Gastrocnemius medialis (tissue), 4 donors: ENCODE results near the gene GPAT3.

Source experiments
- POLR2A ChIP-seq, 2 donors: fragments of 450-650 bp; IDR thresholded peaks; one replicate each; pipeline ENCODE4 v1.6.1; 2017; ENCODE audit warnings: antibody characterized with exemption in 2 of 2, mild to moderate bottlenecking in 2 of 2, moderate library complexity in 2 of 2
- TF ChIP-seq, protein P1 (sequence below), 5 experiments: fragments of 450-650 bp in 3 of 5; fragments of 200-600 bp in 2 of 5; sonication (generic) in 2 of 5; IDR thresholded peaks in 4 of 5; conservative IDR thresholded peaks in 1 of 5; 1 replicate in 4 of 5; 2 replicates in 1 of 5; pipeline ENCODE4 v1.5.1; 2016 to 2019; ENCODE audit warnings: antibody characterized with exemption in 5 of 5, mild to moderate bottlenecking in 3 of 5, moderate library complexity in 3 of 5

DNA sequence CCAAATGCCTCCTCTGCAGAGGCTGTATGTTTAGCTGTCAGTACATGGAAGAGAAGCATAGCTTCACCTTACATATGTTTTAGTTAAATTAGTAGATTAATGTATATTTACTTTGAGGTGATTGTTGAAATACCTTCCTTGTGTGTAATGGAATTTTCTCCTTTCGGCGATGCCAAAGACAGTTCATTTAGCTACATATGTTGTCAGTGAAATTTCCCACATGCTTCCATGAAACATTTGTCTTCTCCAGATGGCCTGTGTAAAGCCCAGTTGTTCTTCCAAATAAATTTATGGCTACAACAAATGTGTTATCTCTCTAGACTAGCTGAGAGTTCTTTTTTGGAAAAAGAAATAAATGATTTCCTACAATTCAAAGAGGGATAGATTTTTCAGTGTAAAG is 95.2 kb downstream of the GPAT3 start:
- TF ChIP-seq, protein P1, sequence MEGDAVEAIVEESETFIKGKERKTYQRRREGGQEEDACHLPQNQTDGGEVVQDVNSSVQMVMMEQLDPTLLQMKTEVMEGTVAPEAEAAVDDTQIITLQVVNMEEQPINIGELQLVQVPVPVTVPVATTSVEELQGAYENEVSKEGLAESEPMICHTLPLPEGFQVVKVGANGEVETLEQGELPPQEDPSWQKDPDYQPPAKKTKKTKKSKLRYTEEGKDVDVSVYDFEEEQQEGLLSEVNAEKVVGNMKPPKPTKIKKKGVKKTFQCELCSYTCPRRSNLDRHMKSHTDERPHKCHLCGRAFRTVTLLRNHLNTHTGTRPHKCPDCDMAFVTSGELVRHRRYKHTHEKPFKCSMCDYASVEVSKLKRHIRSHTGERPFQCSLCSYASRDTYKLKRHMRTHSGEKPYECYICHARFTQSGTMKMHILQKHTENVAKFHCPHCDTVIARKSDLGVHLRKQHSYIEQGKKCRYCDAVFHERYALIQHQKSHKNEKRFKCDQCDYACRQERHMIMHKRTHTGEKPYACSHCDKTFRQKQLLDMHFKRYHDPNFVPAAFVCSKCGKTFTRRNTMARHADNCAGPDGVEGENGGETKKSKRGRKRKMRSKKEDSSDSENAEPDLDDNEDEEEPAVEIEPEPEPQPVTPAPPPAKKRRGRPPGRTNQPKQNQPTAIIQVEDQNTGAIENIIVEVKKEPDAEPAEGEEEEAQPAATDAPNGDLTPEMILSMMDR (IDR thresholded peaks at IDR 0.05 in 4 of 5, conservative IDR thresholded peaks at IDR 0.05 in 1 of 5) = no peak
- no peak for TF ChIP-seq POLR2A (IDR thresholded peaks at IDR 0.05)
